ENCODE measurements around the gene THUMPD3.

GRCh38 chr3:9408546-9408945 is 45.7 kb downstream of the THUMPD3 start:
- no peak for TF ChIP-seq AFF1 (IDR thresholded peaks at IDR 0.05; ENCODE audit: low read depth in 1 of 2, partially characterized antibody in 2 of 2)
- no peak for TF ChIP-seq SNIP1 (IDR thresholded peaks at IDR 0.05; ENCODE audit: low read depth)
- TF ChIP-seq ATF2 (CRISPR knock-in tag; IDR thresholded peaks at IDR 0.05), result no peak
- no peak for TF ChIP-seq POLR2A (conservative IDR thresholded peaks at IDR 0.05)
- TF ChIP-seq ZNF23 (CRISPR knock-in tag; IDR thresholded peaks at IDR 0.05), result no peak
- TF ChIP-seq JUND (IDR thresholded peaks at IDR 0.05; ENCODE audit: borderline replicate concordance, low read depth, low read length), result no peak
- TF ChIP-seq JUND (tag; IDR thresholded peaks at IDR 0.05; ENCODE audit: borderline replicate concordance, low read depth, low read length), result no peak
- TF ChIP-seq TEAD4 (IDR thresholded peaks at IDR 0.05; ENCODE audit: low read length), result no peak
- TF ChIP-seq TEAD4 (CRISPR knock-in tag; IDR thresholded peaks at IDR 0.05; ENCODE audit: borderline replicate concordance), result no peak
- no peak for TF ChIP-seq CTCF (IDR thresholded peaks at IDR 0.05 in 2 of 3, conservative IDR thresholded peaks at IDR 0.05 in 1 of 3; ENCODE audit: insufficient read depth in 2 of 3, low read depth in 1 of 3, low read length in 3 of 3)
- no peak for TF ChIP-seq SETDB1 (IDR thresholded peaks at IDR 0.05; ENCODE audit: low read length)
- TF ChIP-seq HDAC1 (IDR thresholded peaks at IDR 0.05), result no peak
- no peak for TF ChIP-seq E2F4 (CRISPR knock-in tag; IDR thresholded peaks at IDR 0.05; ENCODE audit: low read depth)
